Measurements from ENCODE around the gene MAB21L4. TPM values are rescaled to one million over a fixed set of nuclear protein-coding genes. Genes with fewer than 3 reads are reported as not detected.

Gene MAB21L4
- total and polyA plus RNA-seq, 7 donors = not detected

DNA sequence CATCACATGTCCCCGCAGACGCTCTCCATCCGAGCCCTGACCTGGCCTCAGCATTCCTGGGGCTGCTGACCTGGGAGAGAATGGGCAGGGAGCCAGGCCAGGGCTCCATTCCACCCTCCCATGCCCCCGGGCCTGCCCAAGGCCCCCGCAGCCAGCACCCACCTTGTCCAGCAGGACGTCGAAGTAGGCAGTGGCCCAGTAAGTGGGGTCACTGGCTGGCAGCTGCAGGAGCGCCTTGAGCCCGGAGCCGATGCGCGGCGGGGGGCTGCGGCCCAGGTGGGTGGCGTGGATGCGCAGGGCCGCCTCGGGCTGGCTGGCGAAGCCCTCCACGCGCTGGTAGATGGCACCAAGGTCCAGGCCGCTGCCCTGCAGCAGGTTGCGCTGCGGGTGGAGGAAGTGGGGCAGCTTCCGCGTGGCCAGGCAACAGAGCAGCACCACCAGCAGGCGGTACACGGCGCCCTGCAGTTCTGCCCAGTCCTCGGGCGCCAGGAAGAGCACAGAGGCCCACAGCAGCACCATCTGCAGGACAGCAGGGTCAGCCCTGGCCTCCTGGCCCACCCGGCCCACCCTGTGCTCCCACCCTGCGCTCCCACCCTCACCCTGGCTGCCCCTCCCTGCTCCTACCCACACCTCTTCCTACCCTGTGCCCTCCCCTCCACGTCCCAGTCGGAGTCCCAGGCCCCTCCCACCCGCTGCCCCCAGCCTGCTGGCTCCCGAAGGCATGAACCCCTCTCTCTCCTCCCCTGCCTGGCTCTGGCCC, 7.6 kb downstream of the MAB21L4 start:
- intact Hi-C loops (cut with DNase I) = no loop called here
- H3K27me3 ChIP-seq (ENCODE audit: insufficient read depth in 3 of 3, low read length in 2 of 3) = no peaks in the 10 kb centered on the region
- H3K36me3 ChIP-seq (ENCODE audit: insufficient read depth in 1 of 2, low read depth in 1 of 2) = no peaks in the 10 kb centered on the region
- no peak overlapping the region for H3K27ac ChIP-seq
- ATAC-seq (no peak), DNase-seq (peak; percentile 13 to 39)
- TF ChIP-seq, protein P1, sequence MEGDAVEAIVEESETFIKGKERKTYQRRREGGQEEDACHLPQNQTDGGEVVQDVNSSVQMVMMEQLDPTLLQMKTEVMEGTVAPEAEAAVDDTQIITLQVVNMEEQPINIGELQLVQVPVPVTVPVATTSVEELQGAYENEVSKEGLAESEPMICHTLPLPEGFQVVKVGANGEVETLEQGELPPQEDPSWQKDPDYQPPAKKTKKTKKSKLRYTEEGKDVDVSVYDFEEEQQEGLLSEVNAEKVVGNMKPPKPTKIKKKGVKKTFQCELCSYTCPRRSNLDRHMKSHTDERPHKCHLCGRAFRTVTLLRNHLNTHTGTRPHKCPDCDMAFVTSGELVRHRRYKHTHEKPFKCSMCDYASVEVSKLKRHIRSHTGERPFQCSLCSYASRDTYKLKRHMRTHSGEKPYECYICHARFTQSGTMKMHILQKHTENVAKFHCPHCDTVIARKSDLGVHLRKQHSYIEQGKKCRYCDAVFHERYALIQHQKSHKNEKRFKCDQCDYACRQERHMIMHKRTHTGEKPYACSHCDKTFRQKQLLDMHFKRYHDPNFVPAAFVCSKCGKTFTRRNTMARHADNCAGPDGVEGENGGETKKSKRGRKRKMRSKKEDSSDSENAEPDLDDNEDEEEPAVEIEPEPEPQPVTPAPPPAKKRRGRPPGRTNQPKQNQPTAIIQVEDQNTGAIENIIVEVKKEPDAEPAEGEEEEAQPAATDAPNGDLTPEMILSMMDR (IDR thresholded peaks at IDR 0.05) = no peak
- 91 to 92% (median 91%) methylated on average over 31 to 37 of the region's 37 CpGs for WGBS, 3 donors
- H3K9me3 ChIP-seq = no peaks in the 10 kb centered on the region
- no peak overlapping the region for H3K4me3 ChIP-seq
- no peaks in the 10 kb centered on the region for H3K4me1 ChIP-seq

DNA sequence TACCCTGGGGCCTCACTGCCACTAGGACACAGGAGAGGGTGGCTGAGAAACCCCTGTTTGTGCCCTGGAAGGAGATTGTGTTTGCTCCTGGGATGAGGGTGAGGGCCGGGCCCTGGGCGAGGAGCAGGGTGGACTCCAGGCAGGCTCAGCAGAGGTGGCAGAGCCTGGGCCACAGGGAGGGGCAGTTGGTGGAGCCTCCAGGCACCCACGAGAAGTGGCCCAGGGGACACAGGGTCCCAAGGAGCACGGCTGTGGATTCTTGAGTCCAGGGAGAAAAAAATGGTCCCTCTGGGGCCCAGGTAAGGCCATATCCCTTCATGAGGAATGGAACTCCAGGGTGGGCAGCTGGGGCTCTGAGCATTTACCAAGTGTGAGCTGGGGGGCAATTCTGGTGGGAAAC, 8.3 kb downstream of the MAB21L4 start:
- TF ChIP-seq, protein P1 (IDR thresholded peaks at IDR 0.05) = no peak
- no peaks in the 10 kb centered on the region for H3K36me3 ChIP-seq (ENCODE audit: insufficient read depth in 1 of 2, low read depth in 1 of 2)
- peak in 1 of 2 donors; percentile 42 for DNase-seq
- 88 to 93% (median 89%) methylated on average over 4 of the region's 4 CpGs for WGBS, 3 donors
- ATAC-seq = no peak
- no peak overlapping the region for H3K27ac ChIP-seq
- intact Hi-C loops (cut with DNase I) = no loop called here
- H3K4me3 ChIP-seq = no peak overlapping the region
- no peaks in the 10 kb centered on the region for H3K27me3 ChIP-seq (ENCODE audit: insufficient read depth in 3 of 3, low read length in 2 of 3)
- H3K9me3 ChIP-seq = no peaks in the 10 kb centered on the region
- H3K4me1 ChIP-seq = no peaks in the 10 kb centered on the region

- ATAC-seq (no peak), DNase-seq (peak in 1 of 2 donors; percentile 36)
- H3K4me1 ChIP-seq = no peaks in the 10 kb centered on the region
- no peaks in the 10 kb centered on the region for H3K27me3 ChIP-seq (ENCODE audit: insufficient read depth in 3 of 3, low read length in 2 of 3)
- 75 to 78% (median 77%) methylated on average over 17 to 18 of the region's 18 CpGs for whole genome bisulfite sequencing, 3 donors
- TF ChIP-seq, protein P1 (IDR thresholded peaks at IDR 0.05) = no peak
- intact Hi-C loops (cut with DNase I) = no loop called here
- H3K36me3 ChIP-seq (ENCODE audit: insufficient read depth in 1 of 2, low read depth in 1 of 2) = no peaks in the 10 kb centered on the region
- H3K4me3 ChIP-seq = no peak overlapping the region
- no peaks in the 10 kb centered on the region for H3K9me3 ChIP-seq
- no peak overlapping the region for H3K27ac ChIP-seq
Observed at GRCh38 chr2:240886678-240887609, 9.0 kb downstream of the MAB21L4 start.

GRCh38 chr2:240886023-240886565, 9.9 kb downstream of the MAB21L4 start:
- Histone ChIP-seq H3K4me1 (no peaks in the 10 kb centered on the region), H3K36me3 (ENCODE audit: insufficient read depth in 1 of 2, low read depth in 1 of 2) (no peaks in the 10 kb centered on the region), H3K27me3 (ENCODE audit: insufficient read depth in 3 of 3, low read length in 2 of 3) (no peaks in the 10 kb centered on the region), H3K27ac (no peak overlapping the region), H3K4me3 (no peak overlapping the region), H3K9me3 (no peaks in the 10 kb centered on the region)
- no peak for ATAC-seq
- 78 to 90% (median 85%) methylated on average over 5 of the region's 5 CpGs for WGBS, 3 donors
- peak in 1 of 2 donors; percentile 3 for DNase-seq
- TF ChIP-seq, protein P1 (IDR thresholded peaks at IDR 0.05) = no peak
- intact Hi-C loops (cut with DNase I) = no loop called here

Data from psoas muscle (tissue), 8 donors.